Articular chondrocyte of knee joint (primary cell): Measurements from ENCODE around the gene LPAR4. TPM values are rescaled to one million over a fixed set of nuclear protein-coding genes. Genes with fewer than 3 reads are reported as not detected.

Experiments
- total RNA-seq: library from RNA; depleted of rRNA; stranded (reverse); fragments of >200 nt; gene quantifications from 2 replicates; pipeline ENCODE4 v1.2.3, GENCODE V29; 2012

LPAR4 gene
- total RNA-seq: 2.6 and 2.8 TPM in 2 replicates

GRCh38 chrX:78747489-78747888 lies at the start of gene LPAR4:
Gene LPAR4, plus strand, starts transcription at chrX:78747720. Its CDS starts 7,150 bp downstream, at chrX:78754870.

Other genes with a start within 250 kb of the LPAR4 start
- gene RTL3, start 88.4 kb upstream of the LPAR4 start, total RNA-seq: 1.4 and 1.6 TPM in 2 replicates
- not detected in 2 replicates for gene P2RY10, start 197.7 kb downstream of the LPAR4 start, total RNA-seq